AG04450 (cell line): ENCODE results near the gene ARHGAP8. TPM values are rescaled to one million over a fixed set of nuclear protein-coding genes. Genes with fewer than 3 reads are reported as not detected.

Source experiments
- CTCF ChIA-PET: fragments of 300-600, 350-600 bp; formaldehyde crosslinking; extraction: SDS; loops from one replicate; lab custom pipeline; 2022; ENCODE audit warnings: antibody characterized with exemption, inconsistent platforms; lab: Charles Lee
- POLR2A ChIA-PET: fragments of 350-600 bp; formaldehyde crosslinking; extraction: SDS; loops from one replicate; lab custom pipeline; 2021; ENCODE audit warnings: antibody characterized with exemption, inconsistent platforms; lab: Yijun Ruan, JAX
- DNase-seq: peaks from one replicate; pipeline ENCODE4 v3.0.0-alpha.2; 2011; ENCODE audit warnings: low read depth, low spot score
- H3K27ac ChIP-seq: one replicate; pipeline ENCODE4 v1.5.1; 2012; ENCODE audit warnings: low read depth, low read length, control low read depth
- H3K27me3 ChIP-seq: one replicate; pipeline ENCODE4 v1.6.0; 2012; ENCODE audit warnings: low read length; ENCODE audit not compliant: control insufficient read depth, insufficient read depth
- H3K4me3 ChIP-seq: 2 replicates; pipeline ENCODE4 v1.5.1; 2011; ENCODE audit warnings: mild to moderate bottlenecking, low read depth, low read length, control low read depth
- H3K9me3 ChIP-seq: 2 replicates; pipeline ENCODE4 v1.5.1; 2012; ENCODE audit warnings: low read length; ENCODE audit not compliant: control insufficient read depth, insufficient read depth
- CTCF ChIP-seq: IDR thresholded peaks from 2 replicates; pipeline ENCODE4 v1.5.1; 2011; ENCODE audit warnings: low read depth, low read length, control low read depth, inconsistent platforms
- polyA plus RNA-seq: library from polyadenylated mRNA; depleted of rRNA; stranded (reverse); fragments of >200 nt; gene quantifications from 2 replicates; pipeline ENCODE4 v1.2.3, GENCODE V29; 2011

ARHGAP8 gene
- polyA plus RNA-seq, 1 experiment = 0.16 TPM

- ChIA-PET CTCF (no interaction called here), POLR2A (no interaction called here)
- H3K27me3 ChIP-seq = peaks cover 13% of the 10 kb centered on the region
- H3K27ac ChIP-seq = no peak overlapping the region
- H3K9me3 ChIP-seq = no peaks in the 10 kb centered on the region; the same call in 1 of the 2 replicates
- no peak overlapping the region for H3K4me3 ChIP-seq
- TF ChIP-seq CTCF = no peak
- DNase-seq = no peak
Measured at GRCh38 chr22:44748524-44748923, 3.9 kb upstream of the ARHGAP8 start.

- TF ChIP-seq CTCF = no peak
- no peak overlapping the region for H3K4me3 ChIP-seq
- POLR2A ChIA-PET = no interaction called here
- DNase-seq = no peak
- peaks cover 21% of the 10 kb centered on the region for H3K27me3 ChIP-seq
- no peak overlapping the region for H3K27ac ChIP-seq
- CTCF ChIA-PET = no interaction called here
- no peaks in the 10 kb centered on the region; the same call in 1 of the 2 replicates for H3K9me3 ChIP-seq
Measured at GRCh38 chr22:44750481-44750880, 1.9 kb upstream of the ARHGAP8 start.

GRCh38 chr22:44753189-44754042 is 1.0 kb downstream of the ARHGAP8 start:
- Histone ChIP-seq H3K27ac (no peak overlapping the region), H3K4me3 (no peak overlapping the region), H3K9me3 (no peaks in the 10 kb centered on the region; the same call in 1 of the 2 replicates), H3K27me3 (peaks cover 21% of the 10 kb centered on the region)
- POLR2A ChIA-PET = interaction anchor here (0.6 kb wide), 1 partner anchor 12 kb away, joined by 3 read pairs; no protein-coding TSS in a partner anchor
- no peak for DNase-seq
- no peak for TF ChIP-seq CTCF
- CTCF ChIA-PET = interaction anchor here (0.5 kb wide), 1 partner anchor 350 kb away, joined by 3 read pairs; no protein-coding TSS in a partner anchor

GRCh38 chr22:44754998-44755397 is 2.6 kb downstream of the ARHGAP8 start:
- CTCF ChIA-PET = interaction anchor here (1.1 kb wide), 1 partner anchor 57 kb away, joined by 3 read pairs; no protein-coding TSS in a partner anchor
- no peak for TF ChIP-seq CTCF

GRCh38 chr22:44755417-44755816 is 3.0 kb downstream of the ARHGAP8 start:
- H3K27ac ChIP-seq = no peak overlapping the region
- CTCF ChIA-PET = no interaction called here
- no peak for DNase-seq
- H3K27me3 ChIP-seq = peaks cover 26% of the 10 kb centered on the region
- H3K9me3 ChIP-seq = no peaks in the 10 kb centered on the region; the same call in 1 of the 2 replicates
- H3K4me3 ChIP-seq = no peak overlapping the region
- no peak for TF ChIP-seq CTCF
- POLR2A ChIA-PET = no interaction called here

More at GRCh38 chr22:44754998-44755397, 2.6 kb downstream of the ARHGAP8 start:
- Histone ChIP-seq H3K27me3 (peaks cover 26% of the 10 kb centered on the region), H3K27ac (no peak overlapping the region), H3K4me3 (no peak overlapping the region), H3K9me3 (no peaks in the 10 kb centered on the region; the same call in 1 of the 2 replicates)
- POLR2A ChIA-PET = no interaction called here
- DNase-seq = no peak
